D721Med (cell line): ENCODE data around the gene PKDCC.

Source experiments
- DNase-seq: peaks from one replicate; pipeline ENCODE4 v3.0.0; 2011; ENCODE audit warnings: low spot score; ENCODE audit not compliant: insufficient read length
- FAIRE-seq: peaks from 2 replicates; lab custom pipeline; 2011; peaks lifted over from hg19 to GRCh38; lab: Jason Lieb, UNC
- TF ChIP-seq, protein P1 (sequence below): IDR thresholded peaks from 2 replicates; pipeline ENCODE4 v1.5.1; 2012; ENCODE audit warnings: mild to moderate bottlenecking, control low read depth; ENCODE audit not compliant: insufficient read depth; ENCODE audit errors: missing control alignments

Gene PKDCC

DNA sequence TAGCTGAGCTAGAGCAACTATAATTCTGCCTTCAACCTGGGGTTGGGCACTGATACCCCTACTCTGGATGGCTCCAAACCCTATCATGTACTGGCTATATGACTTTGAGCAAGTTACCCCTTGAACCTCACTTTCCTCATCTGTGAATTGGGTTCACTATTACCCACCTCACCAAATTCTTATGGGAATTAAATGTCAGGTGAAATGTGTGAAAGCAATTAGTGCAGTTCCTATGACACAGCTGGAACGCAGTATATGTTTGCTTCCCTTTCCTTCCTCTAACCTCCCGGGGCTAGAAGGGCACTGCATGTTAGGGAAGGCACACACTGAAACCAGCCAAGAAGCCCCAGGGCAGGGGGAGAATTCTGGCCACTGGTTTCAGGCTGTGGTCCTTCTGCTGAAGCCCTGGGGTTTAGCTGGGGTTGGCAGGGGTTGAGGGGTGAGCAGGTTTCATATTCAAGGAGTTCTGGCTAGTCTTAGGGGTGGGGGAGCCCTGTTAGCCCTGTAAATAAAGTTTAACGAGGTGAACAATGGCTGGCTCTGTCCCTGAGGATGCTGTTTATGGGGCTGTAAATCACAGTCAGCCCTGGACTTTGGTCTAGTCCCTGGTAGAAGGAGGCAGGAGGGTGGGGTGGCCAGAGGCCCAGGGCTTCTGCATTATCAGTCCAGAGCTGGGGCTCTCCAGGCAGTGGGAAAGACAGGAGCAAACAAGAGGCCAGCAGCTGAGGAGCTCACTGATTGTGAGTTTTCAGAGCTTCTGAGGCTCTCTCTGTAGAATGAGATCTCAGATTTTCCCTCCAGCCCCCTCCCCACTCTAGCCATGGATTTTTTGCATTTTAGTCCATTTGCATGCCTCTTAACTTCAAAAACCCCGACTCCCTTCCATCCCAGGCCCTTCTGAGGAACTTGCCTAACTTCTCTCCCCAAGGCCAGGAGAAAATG lies 8.0 kb downstream of the PKDCC start:
- no peak for FAIRE-seq
- DNase-seq, result no peak
- TF ChIP-seq, protein P1, sequence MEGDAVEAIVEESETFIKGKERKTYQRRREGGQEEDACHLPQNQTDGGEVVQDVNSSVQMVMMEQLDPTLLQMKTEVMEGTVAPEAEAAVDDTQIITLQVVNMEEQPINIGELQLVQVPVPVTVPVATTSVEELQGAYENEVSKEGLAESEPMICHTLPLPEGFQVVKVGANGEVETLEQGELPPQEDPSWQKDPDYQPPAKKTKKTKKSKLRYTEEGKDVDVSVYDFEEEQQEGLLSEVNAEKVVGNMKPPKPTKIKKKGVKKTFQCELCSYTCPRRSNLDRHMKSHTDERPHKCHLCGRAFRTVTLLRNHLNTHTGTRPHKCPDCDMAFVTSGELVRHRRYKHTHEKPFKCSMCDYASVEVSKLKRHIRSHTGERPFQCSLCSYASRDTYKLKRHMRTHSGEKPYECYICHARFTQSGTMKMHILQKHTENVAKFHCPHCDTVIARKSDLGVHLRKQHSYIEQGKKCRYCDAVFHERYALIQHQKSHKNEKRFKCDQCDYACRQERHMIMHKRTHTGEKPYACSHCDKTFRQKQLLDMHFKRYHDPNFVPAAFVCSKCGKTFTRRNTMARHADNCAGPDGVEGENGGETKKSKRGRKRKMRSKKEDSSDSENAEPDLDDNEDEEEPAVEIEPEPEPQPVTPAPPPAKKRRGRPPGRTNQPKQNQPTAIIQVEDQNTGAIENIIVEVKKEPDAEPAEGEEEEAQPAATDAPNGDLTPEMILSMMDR, result no peak

- TF ChIP-seq, protein P1, result no peak
- FAIRE-seq (no peak), DNase-seq (no peak)
Measured at GRCh38 chr2:42057159-42057901, 9.5 kb downstream of the PKDCC start.

DNA sequence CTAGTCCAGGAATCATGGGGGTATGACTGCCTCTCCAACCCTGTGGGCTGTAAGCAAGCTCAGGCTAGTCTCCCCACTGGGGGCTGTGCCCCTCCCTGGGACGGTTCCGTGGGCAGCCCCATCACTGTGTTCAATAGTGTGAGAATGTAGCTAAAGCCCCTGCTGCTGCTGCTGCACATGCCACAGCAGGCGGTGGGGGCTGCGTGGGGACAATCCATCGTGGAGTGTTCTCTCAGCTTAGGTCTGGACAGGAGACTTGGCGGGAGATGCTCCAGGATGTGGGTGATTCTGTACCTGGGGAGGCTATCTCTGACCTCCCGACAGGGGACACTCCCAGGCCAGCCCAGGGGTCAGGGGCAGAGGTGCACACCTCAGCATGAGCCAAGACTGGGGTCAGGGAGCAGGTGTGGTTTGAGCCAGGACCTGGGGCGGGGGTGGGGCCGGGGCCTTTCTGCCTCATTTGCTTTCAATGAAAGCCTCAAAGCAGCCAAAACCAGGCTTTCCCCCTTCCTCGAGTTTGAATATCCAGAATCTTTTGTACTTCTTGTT lies 10.2 kb downstream of the PKDCC start:
- FAIRE-seq, result no peak
- TF ChIP-seq, protein P1, result no peak

DNA sequence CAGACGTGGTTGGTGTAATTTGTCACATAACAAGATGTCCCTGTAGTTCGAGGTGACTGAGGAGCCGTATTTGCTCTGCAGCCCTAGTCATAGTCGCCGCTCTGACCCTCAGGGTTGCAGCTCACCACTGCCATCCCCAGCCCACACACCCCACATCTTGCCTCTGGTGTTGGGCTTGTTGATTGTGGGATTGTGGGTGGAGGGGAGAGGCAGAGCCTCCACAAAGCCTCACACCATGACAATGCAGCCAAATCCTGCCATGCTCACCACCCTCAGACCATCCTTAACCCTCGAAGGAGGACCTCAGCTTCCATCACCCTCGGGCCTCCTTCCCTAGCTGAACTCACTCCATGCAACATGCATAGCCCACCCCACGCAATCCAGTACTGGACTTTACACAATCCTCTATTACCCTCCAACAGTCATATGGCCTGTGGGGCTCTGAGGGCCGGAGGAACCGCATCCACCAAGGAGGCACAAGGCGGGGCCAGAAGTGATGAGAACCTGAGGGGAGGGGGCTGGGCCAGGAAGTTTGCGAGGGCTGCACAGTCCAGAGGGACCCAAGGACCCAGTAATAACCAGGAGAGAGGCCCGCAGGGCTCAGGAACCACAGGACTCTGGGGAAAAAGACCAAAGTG lies 11.6 kb downstream of the PKDCC start:
- no peak for FAIRE-seq

More for the DNA sequence above, 10.2 kb downstream of the PKDCC start:
- DNase-seq, result no peak

DNA sequence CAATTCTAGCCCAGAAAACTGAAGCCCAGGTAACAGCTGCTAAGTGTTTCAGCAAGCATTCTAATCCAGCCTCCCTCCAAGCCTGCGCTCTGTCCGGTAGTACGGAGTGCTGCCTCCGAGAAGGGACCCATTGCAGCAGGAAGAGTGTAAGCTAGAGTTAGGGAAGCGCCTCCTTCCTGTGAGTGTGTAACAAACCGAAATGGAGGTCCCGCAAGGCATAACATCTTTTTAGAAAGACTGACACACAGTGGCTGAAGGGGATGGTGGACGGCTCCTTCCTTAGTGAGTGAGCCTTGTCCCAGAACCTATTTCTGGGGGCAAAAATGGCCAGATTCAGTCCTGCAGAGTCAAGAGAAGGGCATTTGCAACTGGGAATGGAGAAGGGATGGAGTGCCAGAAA lies 12.2 kb downstream of the PKDCC start:
- FAIRE-seq, result no peak
- no peak for DNase-seq
- TF ChIP-seq, protein P1, result no peak

More for the DNA sequence above, 11.6 kb downstream of the PKDCC start:
- no peak for DNase-seq
- TF ChIP-seq, protein P1, result no peak

GRCh38 chr2:42060718-42061619 lies 13.1 kb downstream of the PKDCC start:
- FAIRE-seq, result no peak

More at GRCh38 chr2:42060718-42061619, 13.1 kb downstream of the PKDCC start:
- peak; percentile 87 for DNase-seq
- TF ChIP-seq, protein P1, result no peak
